ENCODE data around the gene STK35. TPM values are rescaled to one million over a fixed set of nuclear protein-coding genes. Genes with fewer than 3 reads are reported as not detected.

The STK35 gene
- total and polyA plus RNA-seq, 2 of the 13 experiments (the other 11 are each of a cell fraction or from before 2014, with no cell fraction given): 27.4 to 29.8 TPM

GRCh38 chr20:2101865-2102584 is 398 bp downstream of the STK35 start (continued):
- TF ChIP-seq RORA (CRISPR knock-in tag; IDR thresholded peaks at IDR 0.05): peak; percentile 92; the same call in 1 of the 2 replicates
- peak; percentile 61; the same call in 1 of the 2 replicates for TF ChIP-seq CBX5 (CRISPR knock-in tag; IDR thresholded peaks at IDR 0.05; ENCODE audit: borderline replicate concordance)
- TF ChIP-seq TGIF2 (CRISPR knock-in tag; IDR thresholded peaks at IDR 0.05): peak; percentile 26
- no peak for TF ChIP-seq MAFK (conservative IDR thresholded peaks at IDR 0.05 in 1 of 2, IDR thresholded peaks at IDR 0.05 in 1 of 2; ENCODE audit: low read length in 2 of 2)
- TF ChIP-seq SALL1 (CRISPR knock-in tag; IDR thresholded peaks at IDR 0.05): peak; percentile 90
- TF ChIP-seq HES4 (CRISPR knock-in tag; IDR thresholded peaks at IDR 0.05; ENCODE audit: borderline replicate concordance): peak; percentile 90
- TF ChIP-seq SOX5 (CRISPR knock-in tag; IDR thresholded peaks at IDR 0.05; ENCODE audit: borderline replicate concordance): peak; percentile 39
- 0 out of 2 replicates have a peak, but pooled peaks have one; percentile 43 for TF ChIP-seq KLF13 (CRISPR knock-in tag; IDR thresholded peaks at IDR 0.05)
- peak; percentile 91 for TF ChIP-seq GABPB1 (CRISPR knock-in tag; IDR thresholded peaks at IDR 0.05)
- peak; percentile 96; the same call in 1 of the 2 replicates for TF ChIP-seq ZSCAN20 (CRISPR knock-in tag; IDR thresholded peaks at IDR 0.05; ENCODE audit: borderline replicate concordance)
- peak; percentile 96 for TF ChIP-seq KLF15 (CRISPR knock-in tag; IDR thresholded peaks at IDR 0.05; ENCODE audit: borderline replicate concordance)
- TF ChIP-seq ZFP91 (CRISPR knock-in tag; IDR thresholded peaks at IDR 0.05; ENCODE audit: borderline replicate concordance): peak; percentile 99
- peak; percentile 93 for TF ChIP-seq CREB3 (CRISPR knock-in tag; IDR thresholded peaks at IDR 0.05)
- peak; percentile 67 for TF ChIP-seq ZEB1 (IDR thresholded peaks at IDR 0.05; ENCODE audit: insufficient replicate concordance, low read depth)
- TF ChIP-seq ZNF569 (CRISPR knock-in tag; IDR thresholded peaks at IDR 0.05; ENCODE audit: borderline replicate concordance): peak; percentile 41; the same call in 1 of the 2 replicates
- no peak for TF ChIP-seq JDP2 (CRISPR knock-in tag; IDR thresholded peaks at IDR 0.05; ENCODE audit: borderline replicate concordance)
- peak; percentile 96 for TF ChIP-seq NCOA1 (CRISPR knock-in tag; IDR thresholded peaks at IDR 0.05)
- TF ChIP-seq USF2 (IDR thresholded peaks at IDR 0.05; ENCODE audit: low read depth, low read length): no peak; the same call in 1 of the 2 replicates
- peak; percentile 68; the same call in 1 of the 2 replicates for TF ChIP-seq USF2 (CRISPR knock-in tag; IDR thresholded peaks at IDR 0.05; ENCODE audit: borderline replicate concordance)
- TF ChIP-seq JARID2 (CRISPR knock-in tag; IDR thresholded peaks at IDR 0.05; ENCODE audit: insufficient replicate concordance): peak; percentile 70
- TF ChIP-seq ASH2L (IDR thresholded peaks at IDR 0.05; ENCODE audit: insufficient read length, low read depth, low read length): peak; percentile 13
- TF ChIP-seq ZNF34 (CRISPR knock-in tag; IDR thresholded peaks at IDR 0.05; ENCODE audit: borderline replicate concordance): no peak
- no peak for TF ChIP-seq TEAD2 (CRISPR knock-in tag; IDR thresholded peaks at IDR 0.05)
- peak; percentile 43; the same call in 1 of the 2 replicates for TF ChIP-seq IRF2 (CRISPR knock-in tag; IDR thresholded peaks at IDR 0.05)
- no peak for TF ChIP-seq SIX1 (CRISPR knock-in tag; IDR thresholded peaks at IDR 0.05; ENCODE audit: borderline replicate concordance)
- TF ChIP-seq NCOA5 (CRISPR knock-in tag; IDR thresholded peaks at IDR 0.05): no peak

Data from HepG2 (cell line).